Right cardiac atrium (tissue), 5 donors: ENCODE measurements around the gene PPP6R1. TPM values are rescaled to one million over a fixed set of nuclear protein-coding genes. Genes with fewer than 3 reads are reported as not detected.
"Not testable (repeated sequence)": the region's sequence is repeated elsewhere in the genome, so short reads cannot be mapped to it uniquely, and the experiment has no call there.

ENCODE experiments used
- ATAC-seq, 2 donors: fragments of 200-7000 bp; cut with Tn5 transposase; one replicate each; pipeline versions ENCODE4 v1.8.0 to v1.9.1; 2020; ENCODE audit warnings: moderate library complexity in 2 of 2, mild to moderate bottlenecking in 1 of 2
- DNase-seq, 3 donors: peaks; one replicate each; pipeline ENCODE4 v3.0.0-alpha.2; 2020
- H3K27ac ChIP-seq: one replicate; pipeline ENCODE4 v1.5.1; 2013; ENCODE audit warnings: mild to moderate bottlenecking, low read length, control low read depth, moderate library complexity
- H3K27me3 ChIP-seq: one replicate; pipeline ENCODE4 v1.6.1; 2013; ENCODE audit not compliant: control insufficient read depth, insufficient read depth
- H3K4me1 ChIP-seq: one replicate; pipeline ENCODE4 v1.6.1; 2013; ENCODE audit warnings: low read length; ENCODE audit not compliant: control insufficient read depth, insufficient read depth
- H3K4me3 ChIP-seq: one replicate; pipeline ENCODE4 v1.5.1; 2013; ENCODE audit warnings: low read length, control low read depth
- H3K9me3 ChIP-seq: one replicate; pipeline ENCODE4 v1.6.1; 2013; ENCODE audit warnings: low read length; ENCODE audit not compliant: control insufficient read depth
- WGBS: extraction: QIAGEN DNeasy Blood & Tissue Kit; methylation state at CpG from one replicate; pipeline ENCODE4 v1.1.7; 2013; 5-methylcytosine and 5-hydroxymethylcytosine counted together
- intact Hi-C, 4 donors: fragments of 100-400 bp; cut with DNase I; formaldehyde crosslinking; loops; one replicate each; pipeline versions ENCODE4 v1.11.0 to v1.14.0; 2022 to 2023
- polyA plus RNA-seq: library from polyadenylated mRNA; stranded (reverse); fragments of 200-250 nt; gene quantifications from one replicate; pipeline ENCODE4 v1.2.3, GENCODE V29; 2013
- total RNA-seq, 4 donors: library from RNA; stranded (reverse); fragmentation: NEBNext Ultra II Directional; extraction: Animal tissue kit (Norgen Biotek cat#: 25700); gene quantifications; one replicate each; pipeline ENCODE4 v1.2.1, GENCODE V29; 2021
- donor health status: healthy with polysubstance abuse.
- donor health status: DM: no; HTN: yes; CAD: no.
- donor health status: DM: no; HTN: no; CAD: no.
- donor health status: DM: no; HTN: yes; CAD: no; lungs with severe emphysema.
- donor health status: DM: yes; HTN: yes; CAD: no.

PPP6R1 gene
- total and polyA plus RNA-seq, 5 donors, result 31.7 to 43.5 (median 39.4) TPM

DNA sequence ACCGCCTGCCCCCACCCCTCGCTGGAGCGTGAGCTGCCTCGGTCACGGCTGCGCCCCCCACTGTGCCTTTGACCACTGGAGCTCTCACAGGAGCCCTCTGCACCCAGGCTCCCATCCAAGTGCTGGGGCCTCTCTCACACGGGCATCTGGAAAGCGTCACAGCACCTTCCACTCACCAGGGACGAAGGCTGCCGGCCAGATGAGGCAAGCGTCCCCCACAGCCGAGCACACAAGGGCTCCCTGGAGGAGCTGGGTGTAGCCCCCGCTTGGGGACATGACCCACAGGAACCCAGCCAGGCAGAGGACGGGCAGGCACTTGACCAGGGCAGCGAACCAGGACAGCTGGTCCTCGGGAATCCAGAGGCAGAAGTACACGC lies 30.8 kb downstream of the PPP6R1 start:
- Histone ChIP-seq H3K27me3 (no peaks in the 10 kb centered on the region), H3K4me1 (no peaks in the 10 kb centered on the region), H3K4me3 (no peak overlapping the region), H3K27ac (no peak overlapping the region), H3K9me3 (no peaks in the 10 kb centered on the region)
- intact Hi-C loops, result no loop called here
- DNase-seq (no peak), ATAC-seq (peak; percentile 9 to 17)
- 53% methylated on average over 17 of the region's 17 CpGs for WGBS

DNA sequence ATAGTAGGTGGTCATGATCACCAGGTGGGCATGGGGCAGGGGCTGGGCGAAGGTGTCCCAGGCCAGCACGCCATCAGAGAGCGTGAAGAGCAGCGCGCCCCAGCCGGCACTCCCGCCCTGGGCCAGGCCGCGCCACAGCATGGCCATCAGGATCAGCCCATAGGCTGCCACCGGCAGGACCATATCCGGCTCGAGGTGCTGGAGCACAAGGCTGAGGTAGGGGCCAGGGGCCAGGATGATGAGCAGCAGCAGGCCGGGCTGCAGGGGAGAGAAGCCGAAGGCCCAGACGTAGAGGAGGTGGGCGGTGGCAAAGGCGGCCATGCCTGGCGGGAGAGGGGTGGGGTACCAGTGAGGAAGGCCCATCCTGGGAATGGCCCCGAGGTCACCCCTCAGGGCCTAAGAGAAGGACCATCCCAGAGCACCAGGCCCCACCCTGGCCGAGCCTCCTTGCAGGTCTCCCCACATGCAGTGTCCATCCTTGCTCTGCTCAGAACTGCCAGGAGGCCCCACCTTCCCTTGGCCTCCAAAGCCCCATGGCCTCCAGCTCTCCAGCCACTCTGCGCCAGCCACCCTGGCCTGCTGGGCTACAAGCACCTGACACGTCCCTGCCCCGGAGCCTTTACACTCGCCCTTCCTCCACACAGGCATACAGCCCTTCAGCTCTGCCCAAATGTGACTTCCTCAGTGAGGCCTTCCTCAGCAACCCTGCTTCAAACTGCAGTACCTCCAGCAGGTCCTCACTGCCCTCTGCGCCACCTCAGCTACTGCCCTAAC lies 31.4 kb downstream of the PPP6R1 start:
- no peak for DNase-seq
- intact Hi-C loops, result no loop called here
- Histone ChIP-seq H3K4me3 (no peak overlapping the region), H3K4me1 (no peaks in the 10 kb centered on the region), H3K9me3 (no peaks in the 10 kb centered on the region), H3K27ac (no peak overlapping the region), H3K27me3 (no peaks in the 10 kb centered on the region)
- ATAC-seq, result peak in 1 of 2 donors; percentile 2
- 87% methylated on average over 25 of the region's 25 CpGs for WGBS

DNA sequence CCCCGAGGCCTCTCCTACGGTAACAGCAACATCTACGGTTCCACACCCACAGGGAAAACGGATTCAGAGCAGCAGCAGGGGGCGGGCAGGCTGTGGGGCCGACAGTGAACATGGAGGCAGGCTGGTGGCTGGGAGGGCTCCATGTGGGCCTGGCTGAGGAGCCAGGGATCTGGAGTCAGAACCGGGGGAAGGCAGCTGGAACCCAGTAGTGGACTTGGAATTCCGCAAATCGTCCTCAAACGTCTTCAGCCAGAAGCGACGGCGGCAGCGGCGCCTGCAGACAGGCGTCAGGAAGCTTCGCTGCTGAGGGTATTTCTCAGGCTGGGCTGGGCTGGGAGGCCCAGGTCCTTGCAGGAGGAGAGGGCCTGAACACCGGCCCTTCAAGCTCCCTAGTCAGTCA lies 32.0 kb downstream of the PPP6R1 start:
- 76% methylated on average over 18 of the region's 18 CpGs for WGBS
- ATAC-seq (no peak), DNase-seq (no peak)
- H3K9me3 ChIP-seq, result no peaks in the 10 kb centered on the region
- no peak overlapping the region for H3K27ac ChIP-seq
- intact Hi-C loops, result no loop called here
- H3K4me3 ChIP-seq, result no peak overlapping the region
- no peaks in the 10 kb centered on the region for H3K27me3 ChIP-seq
- H3K4me1 ChIP-seq, result no peaks in the 10 kb centered on the region

DNA sequence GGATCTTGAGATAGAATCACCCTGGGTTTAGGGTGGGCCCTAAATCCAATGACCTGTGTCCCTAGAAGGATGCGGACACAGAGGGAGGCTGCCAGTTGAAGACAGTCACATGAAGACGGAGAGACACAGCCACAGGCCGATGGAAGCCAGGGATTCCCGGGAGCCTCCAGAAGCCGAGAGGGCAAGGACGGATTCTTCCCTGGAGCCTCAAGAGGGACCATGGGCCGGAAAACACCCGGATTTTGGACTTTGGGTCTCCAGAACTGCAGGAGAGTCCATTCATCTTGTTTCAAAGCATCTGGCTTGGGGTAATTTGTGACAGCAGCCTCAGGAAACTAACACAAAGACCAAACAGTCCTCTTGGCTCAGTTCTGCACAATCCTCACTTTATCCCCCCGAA lies 32.5 kb downstream of the PPP6R1 start:
- no peaks in the 10 kb centered on the region for H3K4me1 ChIP-seq
- H3K4me3 ChIP-seq, result no peak overlapping the region
- DNase-seq, result no peak
- H3K27ac ChIP-seq, result no peak overlapping the region
- H3K27me3 ChIP-seq, result no peaks in the 10 kb centered on the region
- no peaks in the 10 kb centered on the region for H3K9me3 ChIP-seq
- ATAC-seq, result no peak
- 83% methylated on average over 9 of the region's 9 CpGs for WGBS
- intact Hi-C loops, result no loop called here

DNA sequence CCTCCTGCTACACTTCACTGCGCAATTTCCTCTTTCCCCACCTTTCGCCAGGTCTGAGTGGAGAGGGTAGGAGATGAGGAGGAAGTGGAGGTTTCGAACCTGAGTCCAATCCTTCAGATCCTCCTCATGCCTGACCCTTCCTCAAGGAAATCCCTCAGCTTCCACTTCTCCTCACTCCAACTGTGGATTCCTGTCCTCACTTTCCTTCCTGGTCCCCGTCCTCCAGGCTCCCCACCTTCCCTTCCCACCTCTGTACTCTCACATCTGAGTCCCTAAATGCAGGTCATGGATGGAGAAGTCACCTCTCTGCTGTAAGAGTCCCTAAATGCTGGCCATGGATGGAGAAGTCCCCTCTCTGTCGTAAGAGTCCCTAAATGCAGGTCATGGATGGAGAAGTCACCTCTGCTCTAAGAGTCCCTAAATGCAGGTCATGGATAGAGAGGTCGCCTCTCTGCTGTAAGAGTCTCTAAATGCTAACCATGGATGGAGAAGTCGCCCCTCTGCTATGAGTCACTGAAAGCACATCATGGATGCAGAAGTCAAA lies 33.3 kb downstream of the PPP6R1 start:
- Histone ChIP-seq H3K4me1 (no peaks in the 10 kb centered on the region), H3K9me3 (no peaks in the 10 kb centered on the region), H3K4me3 (no peak overlapping the region), H3K27me3 (no peaks in the 10 kb centered on the region), H3K27ac (no peak overlapping the region)
- ATAC-seq (no peak), DNase-seq (no peak)
- WGBS, result 89% methylated on average over 7 of the region's 7 CpGs
- intact Hi-C loops, result no loop called here

DNA sequence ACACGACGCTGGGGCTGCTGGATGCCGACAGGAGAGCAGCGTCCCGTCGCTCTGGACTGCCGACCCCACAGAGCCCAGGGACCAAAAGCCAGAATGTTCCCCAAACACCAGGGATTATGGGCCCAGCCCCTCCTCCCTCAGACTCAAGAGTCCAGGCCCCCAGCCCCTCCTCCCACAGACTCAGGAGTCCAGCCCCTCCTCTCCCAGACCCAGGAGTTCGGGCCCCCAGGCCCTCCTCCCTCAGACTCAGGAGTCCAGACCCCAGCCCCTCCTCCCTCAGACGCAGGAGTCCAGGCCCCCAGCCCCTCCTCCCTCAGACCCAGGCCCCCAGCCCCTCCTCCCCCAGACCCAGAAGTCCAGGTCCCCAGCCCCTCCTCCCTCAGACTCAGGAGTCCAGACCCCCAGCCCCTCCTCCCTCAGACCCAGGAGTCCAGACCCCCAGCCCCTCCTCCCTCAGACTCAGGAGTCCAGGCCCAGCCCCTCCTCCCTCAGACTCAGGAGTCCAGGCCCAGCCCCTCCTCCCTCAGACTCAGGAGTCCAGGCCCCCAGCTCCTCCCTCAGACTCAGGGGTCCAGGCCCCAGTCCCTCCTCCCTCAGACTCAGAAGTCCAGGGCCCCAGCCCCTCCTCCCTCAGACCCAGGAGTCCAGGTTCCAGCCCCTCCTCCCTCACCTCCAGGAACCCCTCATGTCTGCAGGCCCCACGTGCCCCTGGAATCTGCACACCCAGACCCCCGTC lies 34.0 kb downstream of the PPP6R1 start:
- intact Hi-C loops, H3K27me3 ChIP-seq, H3K9me3 ChIP-seq, DNase-seq, ATAC-seq, H3K4me3 ChIP-seq, H3K27ac ChIP-seq, H3K4me1 ChIP-seq: not testable (repeated sequence)
- 62% methylated on average over 11 of the region's 11 CpGs for WGBS

DNA sequence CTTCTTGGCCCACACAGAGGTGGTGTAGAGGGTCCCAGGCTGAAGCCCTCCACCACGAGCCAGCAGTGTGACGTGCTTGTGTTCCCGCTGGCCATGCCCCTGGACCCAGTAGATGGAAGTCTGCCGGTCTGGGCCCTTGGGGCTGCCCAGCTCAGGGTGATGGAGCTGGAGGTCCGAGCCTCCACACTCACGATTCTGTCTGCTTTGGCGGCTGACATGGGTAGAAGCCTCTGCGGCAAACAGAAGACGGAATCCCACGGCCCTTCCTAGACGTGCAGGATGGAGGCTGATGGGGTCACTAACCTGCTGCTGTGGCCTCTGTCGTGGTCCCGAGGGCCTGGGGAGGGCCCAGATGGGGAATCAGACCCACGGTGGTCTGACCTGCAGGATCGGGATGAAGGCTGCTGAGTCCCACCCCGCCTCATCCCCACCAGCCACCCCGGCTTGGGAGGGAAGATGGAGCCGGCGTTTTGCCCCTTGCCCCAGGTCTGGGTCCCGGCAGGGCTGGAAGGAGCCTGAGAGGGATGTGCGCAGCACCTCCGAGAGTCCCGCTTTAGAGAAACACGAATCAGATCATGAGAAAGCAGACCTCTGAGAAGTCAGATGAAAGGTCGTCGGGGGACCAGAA lies 34.7 kb downstream of the PPP6R1 start:
- 77% methylated on average over 26 of the region's 26 CpGs for WGBS
- no peak overlapping the region for H3K4me3 ChIP-seq
- no peaks in the 10 kb centered on the region for H3K4me1 ChIP-seq
- no peak overlapping the region for H3K27ac ChIP-seq
- no peak for DNase-seq
- no peak for ATAC-seq
- no peaks in the 10 kb centered on the region for H3K9me3 ChIP-seq
- H3K27me3 ChIP-seq, result no peaks in the 10 kb centered on the region
- intact Hi-C loops, result no loop called here

DNA sequence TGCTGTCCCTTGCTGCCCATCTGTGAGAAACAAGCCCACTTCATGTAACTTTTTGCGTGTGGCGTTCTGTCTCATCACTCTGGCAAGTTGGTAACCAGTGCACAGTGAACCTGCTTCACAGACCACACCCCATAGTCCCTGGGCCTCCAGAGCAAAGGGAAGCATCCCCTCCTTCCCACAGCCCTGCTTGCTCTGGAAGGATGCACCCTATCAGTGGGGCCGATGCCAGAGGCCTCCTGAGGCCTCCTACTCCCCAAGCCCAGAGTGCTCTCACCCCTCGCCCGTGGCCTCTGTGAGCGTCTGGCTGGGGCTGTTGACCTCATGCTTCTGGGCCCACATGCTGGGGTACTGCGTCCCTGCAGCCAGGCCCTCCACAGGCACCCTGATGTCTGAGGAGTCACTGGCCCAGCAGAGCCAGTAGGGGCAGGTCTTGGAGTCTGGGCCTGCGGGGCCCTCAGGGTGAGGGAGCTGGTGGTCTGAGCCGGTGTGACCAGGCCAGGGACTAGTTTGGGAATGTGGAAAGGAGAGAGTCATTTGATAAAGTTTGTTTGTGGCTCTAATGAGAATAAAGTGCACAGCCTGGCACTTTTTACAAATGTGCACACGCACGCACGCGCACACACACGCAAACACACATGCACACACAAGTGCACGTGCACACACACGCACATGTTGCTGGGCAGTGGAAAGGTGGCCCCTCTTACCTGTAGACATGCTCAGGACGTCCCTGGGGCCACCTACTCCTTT lies 35.4 kb downstream of the PPP6R1 start:
- Histone ChIP-seq H3K4me1 (no peaks in the 10 kb centered on the region), H3K4me3 (no peak overlapping the region), H3K27me3 (no peaks in the 10 kb centered on the region), H3K9me3 (no peaks in the 10 kb centered on the region), H3K27ac (no peak overlapping the region)
- 83% methylated on average over 17 of the region's 17 CpGs for WGBS
- ATAC-seq, result no peak
- intact Hi-C loops, result no loop called here
- no peak for DNase-seq

DNA sequence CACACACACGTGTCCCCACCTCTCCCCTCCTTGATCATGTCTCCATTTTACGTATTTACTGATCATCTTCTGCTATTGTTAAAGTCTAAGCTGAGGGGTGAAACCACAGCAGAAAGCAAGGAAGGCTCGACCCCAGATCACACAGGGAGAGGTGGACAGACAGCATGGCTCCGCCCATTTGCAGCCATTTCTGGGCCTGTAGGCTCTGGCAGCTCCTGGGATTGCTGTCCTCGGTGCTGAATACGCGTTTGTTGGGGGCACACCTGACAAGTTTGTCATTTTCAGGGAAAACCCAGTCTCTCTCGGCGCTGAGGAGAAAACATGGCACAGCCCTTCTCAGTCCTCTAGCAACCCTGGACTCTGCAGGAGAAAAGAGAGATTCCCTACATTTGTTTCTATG lies 38.3 kb downstream of the PPP6R1 start:
- no peak for DNase-seq
- Histone ChIP-seq H3K4me1 (peaks cover 7% of the 10 kb centered on the region), H3K9me3 (no peaks in the 10 kb centered on the region), H3K27me3 (no peaks in the 10 kb centered on the region), H3K27ac (no peak overlapping the region), H3K4me3 (no peak overlapping the region)
- intact Hi-C loops, result no loop called here
- 74% methylated on average over 9 of the region's 9 CpGs for WGBS
- no peak for ATAC-seq

DNA sequence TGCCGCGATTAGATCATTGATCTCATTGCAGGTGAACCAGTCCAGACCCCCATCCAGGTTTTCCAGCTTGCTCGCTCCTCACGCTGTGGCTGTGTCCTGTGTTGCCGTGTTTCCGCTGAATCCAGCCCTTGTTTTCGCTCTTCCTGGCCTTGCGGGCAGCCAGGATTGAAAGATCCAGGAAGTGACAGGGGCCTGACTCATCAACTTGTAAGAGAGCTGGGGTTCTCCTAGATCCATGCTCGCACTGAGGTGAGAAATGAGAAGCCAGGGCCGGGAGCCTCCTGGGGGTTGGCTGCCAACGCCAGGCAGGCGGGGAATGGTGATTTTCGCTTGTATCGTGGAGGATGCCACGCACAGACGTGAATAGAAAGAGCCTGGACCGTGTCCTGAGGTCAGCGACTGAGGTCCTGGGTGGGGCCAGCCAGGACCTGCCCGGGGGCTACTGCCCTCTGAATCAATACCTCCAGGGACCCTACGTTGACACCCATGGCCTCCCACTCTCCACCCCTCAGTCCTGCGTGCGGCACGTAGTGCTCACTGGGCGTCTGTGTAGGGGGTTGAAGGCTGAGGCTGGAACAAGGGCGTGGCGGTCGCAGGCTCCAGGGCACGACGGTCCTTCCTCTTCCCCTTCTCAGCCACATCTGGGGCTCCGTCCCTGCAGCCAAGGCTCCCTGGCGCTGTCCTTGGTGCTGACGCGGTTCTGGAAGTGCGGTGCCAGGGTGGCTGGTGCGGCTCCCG lies 42.2 kb downstream of the PPP6R1 start:
- Histone ChIP-seq H3K27ac (peak overlapping the region; percentile 35), H3K27me3 (no peaks in the 10 kb centered on the region), H3K4me1 (peaks cover 7% of the 10 kb centered on the region), H3K4me3 (peak overlapping the region; percentile 26), H3K9me3 (peaks cover 2% of the 10 kb centered on the region)
- intact Hi-C loops, result no loop called here
- peak; percentile 85 to 93 (median 92) for DNase-seq
- WGBS, result 4% methylated on average over 36 of the region's 36 CpGs
- peak; percentile 93 to 94 for ATAC-seq
